Measurements from ENCODE around the gene POM121.
"Not testable (repeated sequence)": the region's sequence is repeated elsewhere in the genome, so short reads cannot be mapped to it uniquely, and the experiment has no call there.

DNA sequence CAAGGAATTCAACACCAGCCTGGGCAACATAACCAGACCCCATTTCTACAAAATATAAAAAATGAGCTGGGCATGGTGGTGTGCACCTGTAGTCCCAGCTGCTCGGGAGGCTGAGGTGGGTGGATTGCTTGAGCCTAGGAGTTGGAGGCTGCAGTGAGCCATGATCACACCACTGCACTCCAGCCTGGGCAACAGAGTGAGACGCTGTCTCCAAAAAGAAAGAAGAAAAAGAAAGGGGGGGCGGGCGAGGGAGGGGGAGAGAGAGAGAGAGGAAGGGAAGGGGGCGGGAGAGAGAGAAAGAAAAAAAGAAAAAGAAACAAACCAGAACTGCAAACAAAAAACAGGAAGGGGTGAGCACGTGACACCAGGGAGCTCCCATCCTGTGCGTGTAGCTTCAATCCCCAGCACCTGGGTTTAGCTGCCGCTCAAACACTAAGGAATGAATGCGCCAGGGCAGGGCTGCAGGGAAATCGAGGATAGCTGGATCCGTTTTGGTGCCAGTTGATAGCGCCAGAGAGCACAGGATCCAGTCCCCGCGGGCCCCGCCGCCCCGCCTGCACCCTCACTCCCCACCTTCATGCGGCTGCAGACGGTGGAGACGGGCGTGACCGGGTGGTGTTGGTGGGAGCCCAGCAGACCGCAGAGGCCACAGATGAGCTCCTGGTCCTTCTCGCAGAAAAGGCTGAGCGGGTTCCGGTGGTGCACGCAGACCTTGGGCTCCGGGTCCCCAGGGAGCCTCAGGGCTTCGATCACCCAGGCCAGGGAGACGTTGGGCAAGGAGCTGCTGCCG, 40.5 kb downstream of the POM121 start:
- TF ChIP-seq POLR2A (IDR thresholded peaks at IDR 0.05); POLR2AphosphoS5 (IDR thresholded peaks at IDR 0.05; ENCODE audit: insufficient read depth in 1 of 2, low read depth in 1 of 2): not testable (repeated sequence)

Measured in vagina (tissue), 2 donors.